ENCODE measurements around the gene SCN2A. TPM values are rescaled to one million over a fixed set of nuclear protein-coding genes. Genes with fewer than 3 reads are reported as not detected.

Gene SCN2A
- total and polyA plus RNA-seq, 10 of the 15 experiments (the other 5 are each of a cell fraction or from before 2014, with no cell fraction given) = 0.01 TPM; not detected in 8

GRCh38 chr2:165202239-165202638 is 37.0 kb upstream of the SCN2A start:
- no peak for FAIRE-seq
- H3K36me3 ChIP-seq (ENCODE audit: control insufficient read depth in 2 of 2, insufficient read depth in 2 of 2, low read length in 1 of 2) = no peaks in the 10 kb centered on the region
- H3K9ac ChIP-seq (ENCODE audit: control insufficient read depth, insufficient read depth, low read length) = no peak overlapping the region
- ChIA-PET CTCF (interaction anchor here (1.0 to 5.8 kb wide), 8 partner anchors 8 to 209 kb away, joined by 3 to 136 read pairs (median 14); no protein-coding TSS in a partner anchor), SMC1A (ENCODE audit: uncharacterized antibody, unreplicated experiment) (interaction anchor here (1.0 to 5.5 kb wide), 2 partner anchors 185 to 210 kb away, joined by 4 to 36 read pairs; no protein-coding TSS in a partner anchor), POLR2A (no interaction called here), RAD21 (ENCODE audit: unreplicated experiment) (interaction anchor here (0.8 kb wide), 1 partner anchor 187 kb away, joined by 4 read pairs; no protein-coding TSS in a partner anchor)
- in situ Hi-C loops (cut with MboI) (no loop called here), intact Hi-C loops (cut with micrococcal nuclease; ENCODE audit: unreplicated experiment) (loop anchor here (10.0 kb wide), 1 partner anchor 467 kb away; no protein-coding TSS in a partner anchor)
- H3K27me3 ChIP-seq (replicated peaks in 1 of 2; ENCODE audit: control insufficient read depth in 2 of 2, insufficient read depth in 2 of 2, low read length in 1 of 2) = no peaks in the 10 kb centered on the region; a peak in 1 of 4 replicates
- no peak overlapping the region for H3K27ac ChIP-seq (ENCODE audit: control insufficient read depth, insufficient read depth)
- DNase-seq (ENCODE audit: low read depth, low spot score) = no peak
- H3K9me3 ChIP-seq (replicated peaks; ENCODE audit: control insufficient read depth, insufficient read depth, low read length) = no peaks in the 10 kb centered on the region
- H3K79me2 ChIP-seq (ENCODE audit: control insufficient read depth, insufficient read depth, low read length) = no peaks in the 10 kb centered on the region
- no peak for ATAC-seq
- no peak overlapping the region for H3K4me2 ChIP-seq (ENCODE audit: control insufficient read depth, insufficient read depth)
- no peak overlapping the region for H3K4me3 ChIP-seq
- H4K20me1 ChIP-seq (ENCODE audit: control insufficient read depth, insufficient read depth) = no peaks in the 10 kb centered on the region
- WGBS (ENCODE audit: insufficient coverage, insufficient replicate concordance, low lambda C conversion rate, missing lambda C conversion rate) = 23% methylated on average over 1 of the region's 1 CpG
- no peak overlapping the region for H2AFZ ChIP-seq (ENCODE audit: control insufficient read depth, low read depth, low read length)
- no TSS peak for BruUV-seq (replicated peaks)
- no peaks in the 10 kb centered on the region for H3K4me1 ChIP-seq (ENCODE audit: control insufficient read depth, insufficient read depth, low read length)
- TF ChIP-seq RFX5 (IDR thresholded peaks at IDR 0.05; ENCODE audit: low read depth, low read length) (no peak), WRNIP1 (IDR thresholded peaks at IDR 0.05; ENCODE audit: borderline replicate concordance, low read depth, low read length) (no peak), ZSCAN29 (IDR thresholded peaks at IDR 0.05) (no peak), RUNX3 (IDR thresholded peaks at IDR 0.05; ENCODE audit: low read length) (no peak), CEBPZ (IDR thresholded peaks at IDR 0.05; ENCODE audit: low read depth, low read length) (no peak), RAD51 (IDR thresholded peaks at IDR 0.05) (no peak), STAT1 (conservative IDR thresholded peaks at IDR 0.05) (no peak), NBN (IDR thresholded peaks at IDR 0.05) (no peak), EGR1 (IDR thresholded peaks at IDR 0.05; ENCODE audit: borderline replicate concordance in 1 of 2, low read depth in 2 of 2, low read length in 2 of 2) (no peak), E4F1 (IDR thresholded peaks at IDR 0.05; ENCODE audit: borderline replicate concordance, partially characterized antibody) (no peak), SMAD5 (IDR thresholded peaks at IDR 0.05; ENCODE audit: low read depth) (no peak), SMC3 (IDR thresholded peaks at IDR 0.05; ENCODE audit: borderline replicate concordance, low read length) (no peak), KAT2A (conservative IDR thresholded peaks at IDR 0.05; ENCODE audit: control insufficient read depth, low read depth, low read length) (no peak), TBL1XR1 (IDR thresholded peaks at IDR 0.05; ENCODE audit: low read depth, low read length) (no peak), EP300 (IDR thresholded peaks at IDR 0.05; ENCODE audit: borderline replicate concordance in 1 of 2, control insufficient read depth in 1 of 2, low read depth in 2 of 2, low read length in 2 of 2) (no peak), POLR2AphosphoS5 (IDR thresholded peaks at IDR 0.05; ENCODE audit: low read length) (no peak), NFYA (IDR thresholded peaks at IDR 0.05; ENCODE audit: borderline replicate concordance, low read depth, low read length) (no peak), CHD2 (IDR thresholded peaks at IDR 0.05; ENCODE audit: borderline replicate concordance, low read depth, low read length) (no peak)
